ENCODE measurements around the gene PCGF3. TPM values are rescaled to one million over a fixed set of nuclear protein-coding genes. Genes with fewer than 3 reads are reported as not detected.
A peak's percentile ranks its signal among the peaks of the same experiment; 100 is the strongest.
"Not testable (repeated sequence)": the region's sequence is repeated elsewhere in the genome, so short reads cannot be mapped to it uniquely, and the experiment has no call there.

The PCGF3 gene
- total RNA-seq, 1 donor from 2014 or later: 58.5 TPM

DNA sequence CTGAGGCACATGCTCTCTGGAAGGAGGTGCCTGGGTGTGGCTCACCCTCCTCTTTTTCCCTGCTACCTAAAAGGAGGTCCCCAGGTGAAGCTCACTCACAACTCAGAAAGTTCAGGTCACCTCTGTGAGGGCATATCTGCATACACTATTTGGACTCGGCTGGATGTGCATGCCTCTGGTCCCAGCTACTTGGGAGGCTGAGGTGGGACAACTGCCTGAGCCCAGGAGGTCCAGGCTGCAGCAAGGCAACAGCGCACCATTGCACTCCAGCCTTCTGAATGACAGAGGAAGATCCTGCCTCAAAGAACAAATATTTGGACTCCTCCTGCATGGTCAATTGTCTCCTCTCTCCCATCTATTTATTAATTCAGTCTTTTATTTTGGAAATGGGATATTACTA, 73.9 kb downstream of the PCGF3 start:
- TF ChIP-seq, protein P1, sequence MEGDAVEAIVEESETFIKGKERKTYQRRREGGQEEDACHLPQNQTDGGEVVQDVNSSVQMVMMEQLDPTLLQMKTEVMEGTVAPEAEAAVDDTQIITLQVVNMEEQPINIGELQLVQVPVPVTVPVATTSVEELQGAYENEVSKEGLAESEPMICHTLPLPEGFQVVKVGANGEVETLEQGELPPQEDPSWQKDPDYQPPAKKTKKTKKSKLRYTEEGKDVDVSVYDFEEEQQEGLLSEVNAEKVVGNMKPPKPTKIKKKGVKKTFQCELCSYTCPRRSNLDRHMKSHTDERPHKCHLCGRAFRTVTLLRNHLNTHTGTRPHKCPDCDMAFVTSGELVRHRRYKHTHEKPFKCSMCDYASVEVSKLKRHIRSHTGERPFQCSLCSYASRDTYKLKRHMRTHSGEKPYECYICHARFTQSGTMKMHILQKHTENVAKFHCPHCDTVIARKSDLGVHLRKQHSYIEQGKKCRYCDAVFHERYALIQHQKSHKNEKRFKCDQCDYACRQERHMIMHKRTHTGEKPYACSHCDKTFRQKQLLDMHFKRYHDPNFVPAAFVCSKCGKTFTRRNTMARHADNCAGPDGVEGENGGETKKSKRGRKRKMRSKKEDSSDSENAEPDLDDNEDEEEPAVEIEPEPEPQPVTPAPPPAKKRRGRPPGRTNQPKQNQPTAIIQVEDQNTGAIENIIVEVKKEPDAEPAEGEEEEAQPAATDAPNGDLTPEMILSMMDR (IDR thresholded peaks at IDR 0.05; ENCODE audit: insufficient read depth, low read length, poor library complexity, severe bottlenecking): no peak
- no peak for DNase-seq (ENCODE audit: low read depth)
- no peaks in the 10 kb centered on the region for H3K36me3 ChIP-seq (ENCODE audit: control insufficient read depth, insufficient read depth, low read length)
- H3K27me3 ChIP-seq (ENCODE audit: control insufficient read depth, insufficient read depth, low read length): peaks cover under 1% of the 10 kb centered on the region
- no peak overlapping the region for H3K4me3 ChIP-seq (ENCODE audit: low read depth, low read length)

DNA sequence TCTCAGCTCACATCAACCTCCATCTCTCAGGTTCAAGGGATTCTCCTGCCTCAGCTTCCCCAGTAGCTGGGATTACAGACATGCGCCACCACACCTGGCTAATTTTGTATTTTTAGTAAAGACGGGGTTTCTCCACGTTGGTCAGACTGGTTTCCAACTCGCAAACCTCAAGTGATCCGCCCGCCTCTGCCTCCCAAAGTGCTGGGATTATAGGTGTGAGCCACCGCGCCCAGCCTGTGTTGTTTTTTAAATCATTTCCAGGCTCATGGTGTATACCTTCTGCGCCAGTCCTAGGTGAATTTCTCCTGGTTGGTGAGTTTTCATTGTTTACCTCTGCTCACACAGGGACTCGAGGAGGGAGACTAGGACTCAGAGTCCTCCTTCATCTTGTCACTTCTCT, 74.6 kb downstream of the PCGF3 start:
- not testable (repeated sequence) for H3K27me3 ChIP-seq (ENCODE audit: control insufficient read depth, insufficient read depth, low read length); DNase-seq (ENCODE audit: low read depth); H3K36me3 ChIP-seq (ENCODE audit: control insufficient read depth, insufficient read depth, low read length)
- peak overlapping the region; percentile 88 for H3K4me3 ChIP-seq (ENCODE audit: low read depth, low read length)

DNA sequence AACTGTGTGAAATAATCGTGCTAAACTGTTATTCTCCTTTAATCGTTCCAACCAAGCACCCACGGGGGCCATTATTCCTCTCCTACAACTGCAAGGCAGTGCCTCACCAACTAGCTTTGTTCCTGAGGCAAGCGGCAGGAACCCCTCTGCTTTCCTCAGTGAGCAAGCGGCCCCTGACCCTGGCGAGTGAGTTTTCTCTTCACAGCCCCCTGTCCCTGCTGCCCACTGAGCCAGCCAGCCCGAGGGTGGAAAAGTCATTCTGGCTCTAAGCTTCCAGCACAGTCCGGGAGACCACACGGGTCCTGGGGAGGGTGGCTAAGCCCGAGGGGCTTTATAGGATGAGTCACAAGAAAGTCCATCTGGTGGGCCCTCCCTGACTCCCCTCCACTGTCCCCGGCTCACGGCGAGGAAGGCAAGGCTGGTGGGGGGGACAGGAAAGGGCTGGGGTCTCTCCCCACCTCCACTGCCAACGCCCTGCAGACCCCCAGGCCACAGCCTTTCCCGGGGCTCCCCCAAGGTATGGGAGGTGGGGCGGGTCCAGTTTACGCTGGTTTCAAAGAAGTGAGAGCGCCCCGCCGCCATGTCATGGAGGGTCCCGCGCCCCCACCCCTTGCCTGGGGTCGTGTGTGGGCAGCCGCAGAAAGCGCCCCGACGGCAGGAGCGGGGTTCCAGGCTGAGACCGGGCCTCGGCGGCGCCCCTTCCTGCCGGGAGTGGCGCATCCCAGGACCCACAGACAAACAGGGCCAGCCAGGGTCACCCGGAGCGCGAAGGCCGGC, 75.3 kb downstream of the PCGF3 start:
- Histone ChIP-seq H3K36me3 (ENCODE audit: control insufficient read depth, insufficient read depth, low read length) (no peaks in the 10 kb centered on the region), H3K4me3 (ENCODE audit: low read depth, low read length) (peak overlapping the region; percentile 88), H3K27me3 (ENCODE audit: control insufficient read depth, insufficient read depth, low read length) (peaks cover 14% of the 10 kb centered on the region)
- DNase-seq (ENCODE audit: low read depth): no peak
- TF ChIP-seq, protein P1 (IDR thresholded peaks at IDR 0.05; ENCODE audit: insufficient read depth, low read length, poor library complexity, severe bottlenecking): no peak

DNA sequence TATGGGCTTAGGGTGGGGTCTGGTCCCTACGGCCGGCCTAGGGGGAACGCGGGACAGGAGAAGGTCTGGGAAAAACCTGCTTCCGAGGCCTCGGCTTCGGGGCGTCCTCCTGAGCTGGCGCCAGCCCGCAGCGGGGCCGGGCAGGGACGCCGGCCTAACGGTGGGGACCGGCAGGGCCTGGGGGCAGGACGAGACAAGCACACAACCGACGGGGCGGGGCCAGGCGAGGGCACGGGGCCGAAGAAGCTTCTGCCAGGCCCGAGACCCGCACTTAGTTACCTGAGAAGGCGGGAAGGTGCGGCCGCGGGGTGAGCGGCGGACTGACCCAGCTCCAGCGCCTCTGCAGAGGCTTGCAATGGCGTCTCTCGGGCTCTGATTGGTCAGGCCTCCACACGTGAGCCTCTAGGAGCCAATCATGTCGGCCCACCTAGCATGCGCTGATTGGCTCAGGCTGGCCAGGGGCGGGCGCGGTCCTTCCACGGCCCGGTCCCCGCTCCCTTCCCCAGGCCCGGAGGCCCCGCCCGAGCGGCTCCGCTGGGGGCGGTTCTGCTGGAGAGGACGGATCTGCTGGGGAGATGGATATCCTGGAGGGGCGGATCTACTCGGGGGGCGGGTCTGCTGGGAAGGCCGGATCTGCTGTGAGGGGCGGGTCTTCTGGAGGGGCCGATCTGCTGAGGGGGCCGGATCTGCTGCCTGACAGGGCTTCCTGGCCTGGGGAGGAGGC, 76.0 kb downstream of the PCGF3 start:
- peak overlapping the region; percentile 88 for H3K4me3 ChIP-seq (ENCODE audit: low read depth, low read length)
- TF ChIP-seq, protein P1 (IDR thresholded peaks at IDR 0.05; ENCODE audit: insufficient read depth, low read length, poor library complexity, severe bottlenecking): no peak
- no peaks in the 10 kb centered on the region for H3K36me3 ChIP-seq (ENCODE audit: control insufficient read depth, insufficient read depth, low read length)
- peaks cover 21% of the 10 kb centered on the region for H3K27me3 ChIP-seq (ENCODE audit: control insufficient read depth, insufficient read depth, low read length)
- peak; percentile 91 for DNase-seq (ENCODE audit: low read depth)

DNA sequence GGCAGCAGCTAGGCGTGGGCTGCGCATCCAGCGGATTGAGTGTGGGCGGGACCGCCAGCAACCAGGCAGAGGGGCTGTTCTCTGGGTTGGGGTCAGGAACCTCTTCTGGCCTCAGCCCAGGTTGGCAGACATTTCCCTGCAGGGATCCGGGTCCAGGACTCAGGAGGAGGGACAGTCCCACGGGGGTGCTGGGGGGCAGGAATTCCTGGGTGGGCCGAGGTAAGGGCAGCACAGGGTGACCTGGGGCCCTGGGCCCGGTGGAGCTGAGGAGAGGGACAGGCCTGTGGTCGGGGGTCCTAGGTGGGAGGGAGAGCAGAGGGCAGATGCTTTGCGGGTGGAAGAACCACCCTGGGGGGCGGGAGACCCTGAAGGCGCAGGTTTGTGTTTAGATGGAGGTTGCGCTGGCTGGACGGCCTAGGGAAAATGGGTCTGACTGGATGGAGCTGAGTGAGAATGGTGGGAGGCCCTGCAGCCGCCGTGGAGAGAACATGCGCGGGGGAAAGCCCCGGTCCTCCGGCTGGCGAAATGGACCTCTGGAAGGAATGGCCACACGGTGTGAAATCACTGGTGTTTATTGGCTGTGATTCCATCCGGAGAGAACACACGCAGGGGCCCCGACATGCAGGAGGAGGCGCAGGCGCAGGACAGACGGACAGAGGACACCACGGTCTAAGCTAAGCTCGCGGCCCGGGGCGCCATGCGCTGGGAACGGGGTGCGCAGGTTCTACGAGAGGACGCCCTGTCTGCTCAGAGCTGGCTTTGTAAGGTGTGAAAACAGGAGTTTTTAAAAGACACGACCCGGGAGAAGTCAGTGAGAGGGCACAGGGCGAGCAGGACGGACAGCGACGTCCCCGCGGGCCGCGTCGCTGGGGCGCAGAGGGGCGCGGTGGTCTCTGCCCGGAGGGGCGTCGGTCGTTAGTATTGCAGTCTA, 79.0 kb downstream of the PCGF3 start:
- no peak overlapping the region for H3K4me3 ChIP-seq (ENCODE audit: low read depth, low read length)

More for the DNA sequence above, 79.0 kb downstream of the PCGF3 start:
- H3K36me3 ChIP-seq (ENCODE audit: control insufficient read depth, insufficient read depth, low read length): no peaks in the 10 kb centered on the region
- TF ChIP-seq, protein P1 (IDR thresholded peaks at IDR 0.05; ENCODE audit: insufficient read depth, low read length, poor library complexity, severe bottlenecking): no peak
- H3K27me3 ChIP-seq (ENCODE audit: control insufficient read depth, insufficient read depth, low read length): peaks cover 45% of the 10 kb centered on the region
- no peak for DNase-seq (ENCODE audit: low read depth)

Data from kidney epithelial cell (primary cell).